NCI-H345 (cell line): Measurements from ENCODE around the gene ARHGEF28.

Experiments used
- DNase-seq: peaks from one replicate; lab custom pipeline; 2025; lab: John Stamatoyannopoulos, UW

The ARHGEF28 gene

GRCh38 chr5:73962801-73963425 is 336.9 kb downstream of the ARHGEF28 start:
- DNase-seq: no peak

GRCh38 chr5:73964352-73964865 is 338.4 kb downstream of the ARHGEF28 start:
- DNase-seq: no peak

- no peak for DNase-seq
Measured at GRCh38 chr5:73966451-73966850, 340.5 kb downstream of the ARHGEF28 start.

- no peak for DNase-seq
Measured at GRCh38 chr5:73967347-73967746, 341.4 kb downstream of the ARHGEF28 start.

- no peak for DNase-seq
Measured at GRCh38 chr5:73968246-73968645, 342.2 kb downstream of the ARHGEF28 start.

- no peak for DNase-seq
Measured at GRCh38 chr5:73968729-73969128, 342.7 kb downstream of the ARHGEF28 start.

- DNase-seq: no peak
Measured at GRCh38 chr5:73969195-73970036, 343.4 kb downstream of the ARHGEF28 start.

GRCh38 chr5:73971326-73971725 is 345.3 kb downstream of the ARHGEF28 start:
- DNase-seq: no peak

GRCh38 chr5:73973135-73973534 is 347.1 kb downstream of the ARHGEF28 start:
- DNase-seq: no peak

GRCh38 chr5:73974871-73975360 is 348.9 kb downstream of the ARHGEF28 start:
- DNase-seq: no peak

GRCh38 chr5:73975845-73976244 is 349.8 kb downstream of the ARHGEF28 start:
- DNase-seq: no peak

- DNase-seq: no peak
Measured at GRCh38 chr5:73977146-73977545, 351.1 kb downstream of the ARHGEF28 start.

GRCh38 chr5:73979321-73979720 is 353.3 kb downstream of the ARHGEF28 start:
- DNase-seq: no peak

GRCh38 chr5:73981704-73982103 is 355.7 kb downstream of the ARHGEF28 start:
- DNase-seq: no peak

- no peak for DNase-seq
Measured at GRCh38 chr5:73983644-73984043, 357.6 kb downstream of the ARHGEF28 start.

- no peak for DNase-seq
Measured at GRCh38 chr5:73985145-73985544, 359.1 kb downstream of the ARHGEF28 start.

GRCh38 chr5:73986729-73987128 is 360.7 kb downstream of the ARHGEF28 start:
- no peak for DNase-seq

GRCh38 chr5:73987915-73988314 is 361.9 kb downstream of the ARHGEF28 start:
- no peak for DNase-seq

GRCh38 chr5:73989956-73990355 is 364.0 kb downstream of the ARHGEF28 start:
- no peak for DNase-seq
